Caco-2 (cell line): ENCODE data around the gene WNT7A. TPM values are rescaled to one million over a fixed set of nuclear protein-coding genes. Genes with fewer than 3 reads are reported as not detected.

Experiments used
- BruUV-seq: library from RNA; stranded (reverse); fragments of 400-500 nt; replicated peaks from 2 replicates; lab custom pipeline; 2021; lab: Mats Ljungman, UMichigan
- CTCF ChIA-PET: fragments of 300-600 bp; sonication (Branson Sonifier 250); formaldehyde crosslinking; loops from one replicate; lab custom pipeline; 2022; ENCODE audit warnings: antibody characterized with exemption; lab: Charles Lee
- POLR2A ChIA-PET: fragments of 300-600 bp; sonication (Branson Sonifier 250); formaldehyde crosslinking; loops from one replicate; lab custom pipeline; 2022; ENCODE audit warnings: antibody characterized with exemption; lab: Charles Lee
- DNase-seq, 2 experiments: peaks; one replicate each; pipeline versions ENCODE4 v3.0.0 to v3.0.0-alpha.2; 2020 to 2022
- H3K27me3 ChIP-seq: replicated peaks from 2 replicates; pipeline ENCODE4 v1.6.0; 2011; ENCODE audit warnings: low read length; ENCODE audit not compliant: control insufficient read depth, insufficient read depth
- H3K36me3 ChIP-seq: 2 replicates; pipeline ENCODE4 v1.5.1; 2011; ENCODE audit warnings: low read length; ENCODE audit not compliant: control insufficient read depth, insufficient read depth
- H3K4me1 ChIP-seq: fragments of 250-450 bp; sonication (Bioruptor Pico); 2 replicates; pipeline ENCODE4 v1.5.1; 2020; ENCODE audit warnings: mild to moderate bottlenecking
- H3K4me3 ChIP-seq: 2 replicates; pipeline ENCODE4 v1.5.1; 2011; ENCODE audit warnings: low read depth, mild to moderate bottlenecking, control low read depth, low read length
- H3K9me3 ChIP-seq: fragments of 250-450 bp; sonication (Bioruptor Pico); 2 replicates; pipeline ENCODE4 v1.5.1; 2020; ENCODE audit warnings: mild to moderate bottlenecking, moderate library complexity
- H3K27ac Mint-ChIP-seq: one replicate; pipeline ENCODE4 v1.8.0; 2022; ENCODE audit warnings: mixed read lengths; ENCODE audit not compliant: unreplicated experiment
- H3K27me3 Mint-ChIP-seq: one replicate; pipeline ENCODE4 v1.8.0; 2022; ENCODE audit warnings: mixed read lengths; ENCODE audit not compliant: insufficient read depth, unreplicated experiment
- H3K36me3 Mint-ChIP-seq: one replicate; pipeline ENCODE4 v1.8.0; 2022; ENCODE audit warnings: mild to moderate bottlenecking, mixed read lengths; ENCODE audit not compliant: insufficient read depth, unreplicated experiment
- H3K4me1 Mint-ChIP-seq: one replicate; pipeline ENCODE4 v1.8.0; 2022; ENCODE audit warnings: low read depth, mixed read lengths; ENCODE audit not compliant: unreplicated experiment
- H3K4me3 Mint-ChIP-seq: one replicate; pipeline ENCODE4 v1.8.0; 2022; ENCODE audit warnings: mild to moderate bottlenecking, moderate library complexity, mixed read lengths; ENCODE audit not compliant: unreplicated experiment
- H3K9me3 Mint-ChIP-seq: one replicate; pipeline ENCODE4 v1.8.0; 2022; ENCODE audit warnings: mixed read lengths; ENCODE audit not compliant: unreplicated experiment
- intact Hi-C: fragments of 100-400 bp; cut with micrococcal nuclease; formaldehyde crosslinking; loops from one replicate; pipeline ENCODE4 v1.10.0; 2022; ENCODE audit not compliant: unreplicated experiment
- total RNA-seq: library from RNA; stranded (reverse); gene quantifications from 2 replicates; pipeline ENCODE4 v1.2.3, GENCODE V29; 2022
- TF ChIP-seq, protein P1 (sequence below), 2 experiments: fragments of 200-600 bp in 1 of 2; IDR thresholded peaks; 1 replicate in 1 of 2; 2 replicates in 1 of 2; pipeline versions ENCODE4 v1.5.1 to v1.8.0; 2011 to 2022; ENCODE audit warnings: antibody characterized with exemption in 1 of 2, control low read depth in 1 of 2, inconsistent platforms in 1 of 2, low read depth in 1 of 2, low read length in 1 of 2, mild to moderate bottlenecking in 1 of 2, moderate library complexity in 1 of 2; ENCODE audit not compliant: insufficient read depth in 1 of 2, severe bottlenecking in 1 of 2, unreplicated experiment in 1 of 2

Gene WNT7A
- total RNA-seq, 1 experiment from 2014 or later: 1.1 TPM

DNA sequence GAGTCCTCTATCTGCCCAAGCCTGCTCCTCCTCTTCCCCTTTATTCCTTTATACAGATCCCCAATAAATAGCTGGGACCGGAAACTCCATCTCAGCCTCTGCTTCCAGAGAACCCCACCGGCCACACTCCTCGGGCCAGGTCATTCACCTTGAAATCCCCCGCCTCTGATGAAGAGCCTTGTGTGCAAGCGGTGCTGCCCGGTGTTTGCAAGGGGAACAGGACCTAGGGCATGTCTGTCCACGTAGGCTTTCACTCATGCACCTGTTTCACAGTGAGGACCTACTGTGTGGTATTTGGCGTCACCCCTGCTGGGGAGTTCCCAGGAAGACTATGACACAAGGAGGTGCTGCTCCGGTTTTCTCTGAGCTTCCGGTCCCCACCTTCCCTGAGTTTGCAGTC, 54.0 kb downstream of the WNT7A start:
- H3K27me3 Mint-ChIP-seq: peaks cover 9% of the 10 kb centered on the region
- no peak overlapping the region for H3K4me3 Mint-ChIP-seq
- BruUV-seq: no TSS peak
- TF ChIP-seq, protein P1, sequence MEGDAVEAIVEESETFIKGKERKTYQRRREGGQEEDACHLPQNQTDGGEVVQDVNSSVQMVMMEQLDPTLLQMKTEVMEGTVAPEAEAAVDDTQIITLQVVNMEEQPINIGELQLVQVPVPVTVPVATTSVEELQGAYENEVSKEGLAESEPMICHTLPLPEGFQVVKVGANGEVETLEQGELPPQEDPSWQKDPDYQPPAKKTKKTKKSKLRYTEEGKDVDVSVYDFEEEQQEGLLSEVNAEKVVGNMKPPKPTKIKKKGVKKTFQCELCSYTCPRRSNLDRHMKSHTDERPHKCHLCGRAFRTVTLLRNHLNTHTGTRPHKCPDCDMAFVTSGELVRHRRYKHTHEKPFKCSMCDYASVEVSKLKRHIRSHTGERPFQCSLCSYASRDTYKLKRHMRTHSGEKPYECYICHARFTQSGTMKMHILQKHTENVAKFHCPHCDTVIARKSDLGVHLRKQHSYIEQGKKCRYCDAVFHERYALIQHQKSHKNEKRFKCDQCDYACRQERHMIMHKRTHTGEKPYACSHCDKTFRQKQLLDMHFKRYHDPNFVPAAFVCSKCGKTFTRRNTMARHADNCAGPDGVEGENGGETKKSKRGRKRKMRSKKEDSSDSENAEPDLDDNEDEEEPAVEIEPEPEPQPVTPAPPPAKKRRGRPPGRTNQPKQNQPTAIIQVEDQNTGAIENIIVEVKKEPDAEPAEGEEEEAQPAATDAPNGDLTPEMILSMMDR (IDR thresholded peaks at IDR 0.05; ENCODE audit: insufficient read depth in 1 of 2, low read depth in 1 of 2, low read length in 1 of 2, severe bottlenecking in 1 of 2, unreplicated experiment in 1 of 2): no peak
- 0 out of 2 replicates have a peak, but pooled peaks cover 6% of the 10 kb centered on the region for H3K4me1 ChIP-seq
- no peaks in the 10 kb centered on the region for H3K9me3 ChIP-seq
- H3K27ac Mint-ChIP-seq: no peak overlapping the region
- peaks cover 8% of the 10 kb centered on the region for H3K4me1 Mint-ChIP-seq
- no peaks in the 10 kb centered on the region for H3K27me3 ChIP-seq
- intact Hi-C loops: no loop called here
- no peaks in the 10 kb centered on the region for H3K9me3 Mint-ChIP-seq
- H3K36me3 ChIP-seq: no peaks in the 10 kb centered on the region
- POLR2A ChIA-PET: no interaction called here
- no peak for DNase-seq
- CTCF ChIA-PET: interaction anchor here (0.6 kb wide), 1 partner anchor 755 kb away, joined by 3 read pairs; no protein-coding TSS in a partner anchor
- no peak overlapping the region for H3K4me3 ChIP-seq
- H3K36me3 Mint-ChIP-seq: peaks cover 8% of the 10 kb centered on the region

DNA sequence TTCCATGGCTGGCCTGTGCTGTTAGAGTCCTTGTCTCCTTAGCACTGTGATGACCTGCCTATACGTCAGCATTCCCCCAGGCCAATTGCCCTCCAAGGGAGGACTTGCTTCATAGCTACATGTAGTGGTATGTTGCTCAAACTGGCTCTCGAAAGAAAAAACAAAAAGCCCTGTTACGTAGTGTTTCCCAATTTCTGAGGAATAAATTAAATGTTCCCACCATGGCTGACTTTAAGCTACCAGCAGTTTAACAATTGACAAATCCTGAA, 54.6 kb downstream of the WNT7A start:
- 0 out of 2 replicates have a peak, but pooled peaks cover 6% of the 10 kb centered on the region for H3K4me1 ChIP-seq
- H3K36me3 Mint-ChIP-seq: peaks cover 8% of the 10 kb centered on the region
- peak overlapping the region; percentile 21 for H3K27ac Mint-ChIP-seq
- H3K9me3 Mint-ChIP-seq: no peaks in the 10 kb centered on the region
- no peak overlapping the region for H3K4me3 Mint-ChIP-seq
- BruUV-seq: no TSS peak
- TF ChIP-seq, protein P1 (IDR thresholded peaks at IDR 0.05; ENCODE audit: insufficient read depth in 1 of 2, low read depth in 1 of 2, low read length in 1 of 2, severe bottlenecking in 1 of 2, unreplicated experiment in 1 of 2): no peak
- H3K9me3 ChIP-seq: no peaks in the 10 kb centered on the region
- peaks cover 8% of the 10 kb centered on the region for H3K4me1 Mint-ChIP-seq
- CTCF ChIA-PET: interaction anchor here (0.9 kb wide), 1 partner anchor 60 kb away, joined by 3 read pairs; no protein-coding TSS in a partner anchor
- peaks cover 6% of the 10 kb centered on the region for H3K27me3 Mint-ChIP-seq
- intact Hi-C loops: no loop called here
- DNase-seq: peak; percentile 40 to 64
- H3K27me3 ChIP-seq: no peaks in the 10 kb centered on the region
- H3K4me3 ChIP-seq: no peak overlapping the region
- POLR2A ChIA-PET: no interaction called here
- H3K36me3 ChIP-seq: no peaks in the 10 kb centered on the region

DNA sequence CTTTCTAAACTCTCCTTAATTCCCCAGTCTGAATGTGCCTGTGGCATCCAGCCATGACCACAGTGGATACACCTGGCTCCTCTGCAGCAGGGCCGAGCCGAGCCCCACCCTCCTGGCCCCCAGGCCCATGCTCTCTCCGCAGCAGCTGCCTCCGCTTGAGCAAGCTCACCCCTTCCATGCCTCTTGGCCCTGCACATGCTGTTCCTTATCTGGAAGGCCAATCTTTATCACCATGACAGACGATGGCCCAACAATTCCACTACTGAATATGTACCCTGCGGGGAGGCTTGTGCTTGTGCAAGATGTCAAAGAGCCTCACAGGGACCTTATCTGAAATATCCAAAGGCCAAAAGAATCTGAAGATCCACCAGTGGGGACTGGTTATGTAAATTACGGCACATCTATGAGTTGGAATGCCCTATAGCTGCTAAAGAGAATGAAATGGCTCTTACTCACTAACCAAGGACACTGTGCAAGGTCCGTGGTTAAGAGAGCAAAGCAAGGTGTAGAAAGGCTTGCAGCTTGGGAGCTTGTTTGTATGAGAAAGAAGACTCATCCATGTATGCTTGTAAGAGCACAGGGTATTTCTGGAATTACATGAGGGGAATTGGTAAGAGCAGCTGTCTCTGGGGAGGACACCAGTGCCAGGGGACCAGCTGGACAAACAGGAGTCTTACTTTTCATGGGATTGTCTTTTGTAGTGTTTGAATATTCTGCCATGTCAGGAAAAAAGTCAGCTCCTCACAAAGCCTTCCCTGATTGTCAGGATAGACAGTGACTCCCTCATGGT, 55.2 kb downstream of the WNT7A start:
- Histone ChIP-seq H3K4me1 (0 out of 2 replicates have a peak, but pooled peaks cover 6% of the 10 kb centered on the region), H3K9me3 (no peaks in the 10 kb centered on the region), H3K27me3 (no peaks in the 10 kb centered on the region), H3K36me3 (no peaks in the 10 kb centered on the region), H3K4me3 (no peak overlapping the region)
- Mint-ChIP-seq H3K36me3 (peaks cover 8% of the 10 kb centered on the region), H3K27ac (peak overlapping the region; percentile 21), H3K4me3 (peak overlapping the region; percentile 15), H3K9me3 (no peaks in the 10 kb centered on the region), H3K27me3 (peaks cover 8% of the 10 kb centered on the region), H3K4me1 (peaks cover 8% of the 10 kb centered on the region)
- ChIA-PET POLR2A (interaction anchor here (0.6 kb wide), 2 partner anchors 52 to 354 kb away, joined by 3 to 4 read pairs; no protein-coding TSS in a partner anchor), CTCF (interaction anchor here (0.9 kb wide), 1 partner anchor 60 kb away, joined by 3 read pairs; no protein-coding TSS in a partner anchor)
- peak; percentile 64 to 82 for DNase-seq
- intact Hi-C loops: no loop called here
- no TSS peak for BruUV-seq
- TF ChIP-seq, protein P1 (IDR thresholded peaks at IDR 0.05; ENCODE audit: insufficient read depth in 1 of 2, low read depth in 1 of 2, low read length in 1 of 2, severe bottlenecking in 1 of 2, unreplicated experiment in 1 of 2): no peak
